Endodermal cell (in vitro differentiated cells): ENCODE data around the gene ABCC12. TPM values are rescaled to one million over a fixed set of nuclear protein-coding genes. Genes with fewer than 3 reads are reported as not detected.
A peak's percentile ranks its signal among the peaks of the same experiment; 100 is the strongest.

Experiments used
- DNase-seq: peaks from one replicate; pipeline ENCODE4 v3.0.0-alpha.2; 2017
- H3K27ac ChIP-seq: 2 replicates; pipeline ENCODE4 v1.5.1; 2013; ENCODE audit warnings: mild to moderate bottlenecking, low read depth, low read length, moderate library complexity
- H3K27me3 ChIP-seq: 2 replicates; pipeline ENCODE4 v1.6.1; 2013; ENCODE audit warnings: mild to moderate bottlenecking, low read length, moderate library complexity; ENCODE audit not compliant: insufficient read depth, control insufficient read depth, poor library complexity, severe bottlenecking
- H3K36me3 ChIP-seq: 2 replicates; pipeline ENCODE4 v1.7.0; 2013; ENCODE audit warnings: mild to moderate bottlenecking, low read length, moderate library complexity; ENCODE audit not compliant: control insufficient read depth, insufficient read depth
- H3K4me1 ChIP-seq: one replicate; pipeline ENCODE4 v1.7.0; 2013; ENCODE audit warnings: low read length; ENCODE audit not compliant: control insufficient read depth, insufficient read depth
- H3K4me3 ChIP-seq: 2 replicates; pipeline ENCODE4 v1.5.1; 2013; ENCODE audit warnings: mild to moderate bottlenecking, low read length, moderate library complexity
- H3K9ac ChIP-seq: 2 replicates; pipeline ENCODE4 v1.6.1; 2013; ENCODE audit warnings: mild to moderate bottlenecking, low read length, moderate library complexity; ENCODE audit not compliant: poor library complexity, severe bottlenecking; ENCODE audit errors: extremely low read depth
- H3K9me3 ChIP-seq: 2 replicates; pipeline ENCODE4 v1.6.1; 2013; ENCODE audit warnings: mild to moderate bottlenecking, low read length, moderate library complexity; ENCODE audit not compliant: control insufficient read depth
- H3K27ac Mint-ChIP-seq: 2 replicates; pipeline ENCODE4 v1.8.0; 2020; ENCODE audit warnings: mixed read lengths
- H3K27me3 Mint-ChIP-seq: 2 replicates; pipeline ENCODE4 v1.8.0; 2021; ENCODE audit warnings: mild to moderate bottlenecking, mixed read lengths; ENCODE audit not compliant: insufficient read depth
- H3K36me3 Mint-ChIP-seq: 2 replicates; pipeline ENCODE4 v1.8.0; 2020; ENCODE audit warnings: low read depth, mixed read lengths
- H3K4me1 Mint-ChIP-seq: 2 replicates; pipeline ENCODE4 v1.8.0; 2020; ENCODE audit warnings: mixed read lengths
- H3K4me3 Mint-ChIP-seq: 2 replicates; pipeline ENCODE4 v1.8.0; 2020; ENCODE audit warnings: mild to moderate bottlenecking, moderate library complexity, mixed read lengths
- H3K9me3 Mint-ChIP-seq: 2 replicates; pipeline ENCODE4 v1.8.0; 2020; ENCODE audit warnings: mild to moderate bottlenecking, mixed read lengths
- CTCF ChIP-seq: fragments of 200-600 bp; sonication (generic); conservative IDR thresholded peaks from 2 replicates; pipeline ENCODE4 v1.5.0; 2021; ENCODE audit warnings: antibody characterized with exemption, mild to moderate bottlenecking
- WGBS, 2 experiments: methylation state at CpG; one replicate each; pipeline versions ENCODE4 v1.1.5 to v1.1.7; 2013; ENCODE audit warnings: missing lambda C conversion rate in 2 of 2, mixed read lengths in 1 of 2; ENCODE audit not compliant: insufficient coverage in 1 of 2, insufficient read length in 1 of 2; 5-methylcytosine and 5-hydroxymethylcytosine counted together
- total RNA-seq, 2 donors: library from RNA; stranded (reverse); fragmentation: NEBNext Ultra II Directional in 1 of 2; extraction: Animal tissue kit (Norgen Biotek cat#: 25700) in 1 of 2; gene quantifications; 2 replicates in 1 of 2; 3 replicates in 1 of 2; pipeline ENCODE4 v1.2.1, GENCODE V29; 2021

The ABCC12 gene
- total RNA-seq, 2 donors from 2014 or later, result 0.35 to 1.2 TPM

GRCh38 chr16:48109475-48109874, 46.3 kb downstream of the ABCC12 start:
- H3K4me1 ChIP-seq, result no peaks in the 10 kb centered on the region
- no peaks in the 10 kb centered on the region for H3K36me3 ChIP-seq
- no peak overlapping the region for H3K9ac ChIP-seq
- Mint-ChIP-seq H3K4me3 (no peak overlapping the region), H3K36me3 (no peaks in the 10 kb centered on the region), H3K4me1 (no peaks in the 10 kb centered on the region), H3K9me3 (no peaks in the 10 kb centered on the region), H3K27me3 (peaks cover 4% of the 10 kb centered on the region), H3K27ac (no peak overlapping the region)
- peak overlapping the region; percentile 41 for H3K27ac ChIP-seq
- TF ChIP-seq CTCF, result no peak
- H3K4me3 ChIP-seq, result no peak overlapping the region
- H3K9me3 ChIP-seq, result no peaks in the 10 kb centered on the region
- WGBS, 2 experiments, result 71 to 88% methylated on average over 9 of the region's 9 CpGs
- no peak for DNase-seq
- no peaks in the 10 kb centered on the region for H3K27me3 ChIP-seq

GRCh38 chr16:48106446-48106845, 49.3 kb downstream of the ABCC12 start:
- 77 to 81% methylated on average over 2 to 3 of the region's 3 CpGs for WGBS, 2 experiments
- Histone ChIP-seq H3K36me3 (no peaks in the 10 kb centered on the region), H3K9me3 (no peaks in the 10 kb centered on the region), H3K9ac (no peak overlapping the region), H3K27ac (no peak overlapping the region), H3K4me3 (no peak overlapping the region), H3K4me1 (no peaks in the 10 kb centered on the region), H3K27me3 (no peaks in the 10 kb centered on the region)
- H3K27me3 Mint-ChIP-seq, result peaks cover 4% of the 10 kb centered on the region
- H3K4me3 Mint-ChIP-seq, result no peak overlapping the region
- DNase-seq, result no peak
- H3K36me3 Mint-ChIP-seq, result no peaks in the 10 kb centered on the region
- no peak for TF ChIP-seq CTCF
- H3K9me3 Mint-ChIP-seq, result no peaks in the 10 kb centered on the region
- no peak overlapping the region for H3K27ac Mint-ChIP-seq
- H3K4me1 Mint-ChIP-seq, result peaks cover 6% of the 10 kb centered on the region

Other genes starting within 250 kb of the ABCC12 start
- 10 to 100 TPM; 33.2 to 33.6 TPM for gene LONP2, start 88.3 kb upstream of the ABCC12 start, total RNA-seq
- under 1 TPM in 1 of 2 donors, not detected in 1; 0.70 TPM for gene ABCC11, start 91.5 kb upstream of the ABCC12 start, total RNA-seq
- gene SIAH1, start 229.4 kb upstream of the ABCC12 start, total RNA-seq, result 10 to 100 TPM; 32.8 to 37.5 TPM